B cell (primary cell): ENCODE results near the gene MAP4K4. TPM values are rescaled to one million over a fixed set of nuclear protein-coding genes. Genes with fewer than 3 reads are reported as not detected.

Source experiments
- ATAC-seq: fragments of 200-7000 bp; cut with Tn5 transposase; one replicate; pipeline ENCODE4 v1.10.0; 2021; ENCODE audit warnings: low read depth, mild to moderate bottlenecking, moderate number of reproducible peaks, moderate library complexity
- CTCF ChIA-PET: fragments of 350-600 bp; sonication (Branson Sonifier 250); formaldehyde crosslinking; loops from one replicate; lab custom pipeline; 2021; ENCODE audit warnings: antibody characterized with exemption, inconsistent platforms; lab: Charles Lee
- POLR2A ChIA-PET: fragments of 350-600 bp; sonication (Branson Sonifier 250); formaldehyde crosslinking; loops from one replicate; lab custom pipeline; 2021; ENCODE audit warnings: antibody characterized with exemption; lab: Charles Lee
- DNase-seq: peaks from one replicate; pipeline ENCODE4 v3.0.0; 2013
- H2AFZ ChIP-seq: 2 replicates; pipeline ENCODE4 v1.6.1; 2012; ENCODE audit warnings: mild to moderate bottlenecking, low read depth, low read length; ENCODE audit not compliant: insufficient read depth, poor library complexity, severe bottlenecking
- H3K27ac ChIP-seq, 2 donors: 1 replicate in 1 of 2; 2 replicates in 1 of 2; pipeline ENCODE4 v1.5.1; 2012 to 2013; ENCODE audit warnings: low read length in 2 of 2, mild to moderate bottlenecking in 2 of 2, moderate library complexity in 1 of 2
- H3K27me3 ChIP-seq, 4 experiments: fragments of 200-600 bp in 1 of 4; sonication (generic) in 1 of 4; replicated peaks in 1 of 4; 1 replicate in 2 of 4; 2 replicates in 2 of 4; pipeline versions ENCODE4 v1.6.1 to v1.7.0; 2013 to 2016; ENCODE audit warnings: low read length in 3 of 4, mild to moderate bottlenecking in 2 of 4, mixed read lengths in 1 of 4, moderate library complexity in 1 of 4; ENCODE audit not compliant: insufficient read depth in 4 of 4, control insufficient read depth in 3 of 4; ENCODE audit errors: control extremely low read depth in 1 of 4
- H3K36me3 ChIP-seq, 2 experiments: replicated peaks in 1 of 2; 1 replicate in 1 of 2; 2 replicates in 1 of 2; pipeline versions ENCODE4 v1.6.1 to v1.7.1; 2013; ENCODE audit warnings: low read length in 1 of 2; ENCODE audit not compliant: insufficient read depth in 2 of 2, control insufficient read depth in 1 of 2; ENCODE audit errors: control extremely low read depth in 1 of 2, extremely low read depth in 1 of 2
- H3K4me1 ChIP-seq, 2 donors: fragments of 200-600 bp in 1 of 2; sonication (generic) in 1 of 2; 1 replicate in 1 of 2; 2 replicates in 1 of 2; pipeline versions ENCODE4 v1.5.1 to v1.6.1; 2013 to 2017; ENCODE audit warnings: low read length in 2 of 2; ENCODE audit not compliant: control insufficient read depth in 2 of 2, insufficient read depth in 2 of 2
- H3K4me2 ChIP-seq: replicated peaks from 2 replicates; pipeline ENCODE3; 2012; ENCODE audit warnings: mild to moderate bottlenecking, low read depth, low read length; ENCODE audit not compliant: poor library complexity, severe bottlenecking
- H3K4me3 ChIP-seq, 5 experiments: fragments of 200-600 bp in 1 of 5; sonication (generic) in 1 of 5; 1 replicate in 3 of 5; 2 replicates in 2 of 5; pipeline versions ENCODE4 v1.5.1 to v1.7.0; 2011 to 2016; ENCODE audit warnings: low read length in 4 of 5, mild to moderate bottlenecking in 4 of 5, low read depth in 2 of 5, control low read depth in 1 of 5, moderate library complexity in 1 of 5; ENCODE audit not compliant: insufficient read depth in 1 of 5; ENCODE audit errors: control extremely low read depth in 1 of 5, extremely low read depth in 1 of 5
- H3K79me2 ChIP-seq: fragments of 200-600 bp; sonication (generic); one replicate; pipeline ENCODE4 v1.6.0; 2016; ENCODE audit warnings: low read length; ENCODE audit not compliant: control insufficient read depth, insufficient read depth
- H3K9ac ChIP-seq: fragments of 200-600 bp; sonication (generic); 2 replicates; pipeline ENCODE4 v1.6.1; 2017; ENCODE audit warnings: mild to moderate bottlenecking, low read length, moderate library complexity
- H3K9me3 ChIP-seq, 3 donors: one replicate each; pipeline versions ENCODE4 v1.6.1 to v1.7.1; 2013; ENCODE audit warnings: low read length in 2 of 3; ENCODE audit not compliant: control insufficient read depth in 2 of 3, insufficient read depth in 1 of 3; ENCODE audit errors: control extremely low read depth in 1 of 3
- H4K20me1 ChIP-seq: 2 replicates; pipeline ENCODE4 v1.6.0; 2012; ENCODE audit warnings: mild to moderate bottlenecking, low read length; ENCODE audit not compliant: insufficient read depth, control insufficient read depth, poor library complexity, severe bottlenecking
- H3K27ac Mint-ChIP-seq: one replicate; pipeline ENCODE4 v1.8.0; 2021; ENCODE audit warnings: mixed read lengths
- H3K27me3 Mint-ChIP-seq: one replicate; pipeline ENCODE4 v1.8.0; 2021; ENCODE audit warnings: mixed read lengths
- H3K4me1 Mint-ChIP-seq: one replicate; pipeline ENCODE4 v1.8.0; 2021; ENCODE audit warnings: mixed read lengths
- H3K4me3 Mint-ChIP-seq: one replicate; pipeline ENCODE4 v1.8.0; 2021; ENCODE audit warnings: mixed read lengths
- H3K9me3 Mint-ChIP-seq: one replicate; pipeline ENCODE4 v1.8.0; 2022; ENCODE audit warnings: mixed read lengths; ENCODE audit not compliant: insufficient read depth
- CTCF ChIP-seq: fragments of 200-600 bp; IDR thresholded peaks from one replicate; pipeline ENCODE4 v1.8.0; 2022; ENCODE audit warnings: antibody characterized with exemption, mild to moderate bottlenecking
- EZH2 ChIP-seq: IDR thresholded peaks from 2 replicates; pipeline ENCODE4 v1.6.1; 2012; ENCODE audit warnings: borderline replicate concordance, low read depth, mild to moderate bottlenecking, moderate library complexity, low read length; ENCODE audit not compliant: insufficient read depth, poor library complexity, severe bottlenecking
- WGBS: methylation state at CpG from one replicate; pipeline ENCODE4 v1.1.5; 2013; ENCODE audit warnings: missing lambda C conversion rate; ENCODE audit not compliant: insufficient coverage; 5-methylcytosine and 5-hydroxymethylcytosine counted together
- intact Hi-C: fragments of 100-400 bp; cut with micrococcal nuclease; formaldehyde crosslinking; loops from one replicate; pipeline ENCODE4 v1.10.0; 2022
- polyA plus RNA-seq: library from polyadenylated mRNA; depleted of rRNA; stranded (reverse); fragments of >200 nt; gene quantifications from 2 replicates; pipeline ENCODE4 v1.2.3, GENCODE V29; 2012
- total RNA-seq, 2 donors: library from RNA; stranded (reverse); fragments of 120-200 nt in 1 of 2; gene quantifications; 1 replicate in 1 of 2; 2 replicates in 1 of 2; pipeline versions ENCODE4 v1.2.3 to v1.2.4, GENCODE V29; 2013 to 2022

The MAP4K4 gene
- total and polyA plus RNA-seq, 2 donors (not counting 1 experiment from before 2014, with no cell fraction given): 54.8 to 280 TPM

- H3K4me1 ChIP-seq: peaks cover 63 to 75% of the 10 kb centered on the region in 2 donors
- H3K27me3 ChIP-seq: no peaks in the 10 kb centered on the region
- DNase-seq (peak; percentile 25), ATAC-seq (no peak)
- peak overlapping the region; percentile 2 to 79 for H3K27ac ChIP-seq
- H3K4me1 Mint-ChIP-seq: peaks cover 92% of the 10 kb centered on the region
- ChIA-PET CTCF (interaction anchor here (0.7 to 6.7 kb wide), 8 partner anchors 8 to 348 kb away, joined by 3 to 38 read pairs (median 4); no protein-coding TSS in a partner anchor), POLR2A (interaction anchor here (0.7 to 1.3 kb wide), 2 partner anchors 49 to 50 kb away, joined by 3 read pairs; no protein-coding TSS in a partner anchor)
- H3K9me3 Mint-ChIP-seq: no peaks in the 10 kb centered on the region
- H3K9me3 ChIP-seq: no peaks in the 10 kb centered on the region
- H3K9ac ChIP-seq: no peak overlapping the region
- intact Hi-C loops: loop anchor here (2.0 to 5.0 kb wide), 5 partner anchors 14 to 145 kb away; partner anchors contain the start of gene MAP4K4
- WGBS: 86% methylated on average over 3 of the region's 5 CpGs
- H3K27ac Mint-ChIP-seq: peak overlapping the region; percentile 79
- H3K4me2 ChIP-seq: peak overlapping the region; percentile 46
- H3K79me2 ChIP-seq: peaks cover 99% of the 10 kb centered on the region
- H2AFZ ChIP-seq: no peak overlapping the region
- no peak overlapping the region for H3K4me3 ChIP-seq
- peaks cover 72% of the 10 kb centered on the region for H4K20me1 ChIP-seq
- TF ChIP-seq EZH2: no peak
- TF ChIP-seq CTCF: no peak
- H3K36me3 ChIP-seq: no peaks in the 10 kb centered on the region
- peak overlapping the region; percentile 73 for H3K4me3 Mint-ChIP-seq
- no peaks in the 10 kb centered on the region for H3K27me3 Mint-ChIP-seq
Observed at GRCh38 chr2:101766871-101767739, 69.6 kb downstream of the MAP4K4 start.
